AG09309 (cell line): ENCODE data around the gene PTDSS2.

Source experiments
- DNase-seq: peaks from one replicate; pipeline ENCODE4 v3.0.0-alpha.2; 2010; ENCODE audit warnings: low read depth
- H3K4me3 ChIP-seq: 2 replicates; pipeline ENCODE4 v1.5.1; 2011; ENCODE audit warnings: mild to moderate bottlenecking, low read depth, low read length, moderate library complexity; ENCODE audit not compliant: control insufficient read depth
- CTCF ChIP-seq: IDR thresholded peaks from 2 replicates; pipeline ENCODE4 v1.5.1; 2011; ENCODE audit warnings: mild to moderate bottlenecking, low read depth, low read length, inconsistent platforms; ENCODE audit not compliant: insufficient read depth, control insufficient read depth; ENCODE audit errors: missing control alignments

Gene PTDSS2

DNA sequence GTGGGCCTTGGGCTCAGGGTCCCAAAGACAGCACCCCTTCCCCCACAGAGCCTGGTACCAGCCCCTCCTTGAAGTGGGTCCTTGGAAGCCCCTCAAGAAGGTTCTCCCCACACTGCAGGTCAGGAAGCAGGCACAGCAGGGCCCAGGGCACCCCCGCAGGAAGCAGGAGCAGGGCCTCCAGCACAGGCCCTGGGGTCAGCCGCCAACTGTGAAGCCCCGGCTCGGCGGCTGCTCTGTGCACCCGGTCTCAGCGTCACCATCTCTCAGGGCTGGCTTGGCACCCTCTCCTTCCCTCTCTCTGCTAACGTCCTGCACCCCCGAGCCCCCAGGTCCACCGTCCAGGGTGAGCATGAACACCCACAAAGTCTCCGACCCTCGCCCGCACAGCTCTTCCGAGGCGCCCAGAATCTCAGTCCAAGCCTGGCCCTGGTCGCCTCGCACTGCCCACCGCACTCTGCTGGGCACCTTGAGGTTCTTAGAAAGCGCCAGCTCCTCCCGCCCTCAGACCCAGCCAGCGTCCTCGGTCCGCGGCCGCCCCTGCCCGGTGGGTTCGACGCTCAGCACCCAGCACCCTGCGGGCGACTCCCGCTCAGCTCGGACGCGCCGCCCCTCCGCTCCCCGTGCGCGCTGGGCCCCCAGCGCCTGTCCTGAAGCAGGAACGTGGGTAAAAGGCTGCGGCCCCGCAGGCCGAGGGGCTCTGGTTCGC, 33.9 kb upstream of the PTDSS2 start:
- no peak for DNase-seq

DNA sequence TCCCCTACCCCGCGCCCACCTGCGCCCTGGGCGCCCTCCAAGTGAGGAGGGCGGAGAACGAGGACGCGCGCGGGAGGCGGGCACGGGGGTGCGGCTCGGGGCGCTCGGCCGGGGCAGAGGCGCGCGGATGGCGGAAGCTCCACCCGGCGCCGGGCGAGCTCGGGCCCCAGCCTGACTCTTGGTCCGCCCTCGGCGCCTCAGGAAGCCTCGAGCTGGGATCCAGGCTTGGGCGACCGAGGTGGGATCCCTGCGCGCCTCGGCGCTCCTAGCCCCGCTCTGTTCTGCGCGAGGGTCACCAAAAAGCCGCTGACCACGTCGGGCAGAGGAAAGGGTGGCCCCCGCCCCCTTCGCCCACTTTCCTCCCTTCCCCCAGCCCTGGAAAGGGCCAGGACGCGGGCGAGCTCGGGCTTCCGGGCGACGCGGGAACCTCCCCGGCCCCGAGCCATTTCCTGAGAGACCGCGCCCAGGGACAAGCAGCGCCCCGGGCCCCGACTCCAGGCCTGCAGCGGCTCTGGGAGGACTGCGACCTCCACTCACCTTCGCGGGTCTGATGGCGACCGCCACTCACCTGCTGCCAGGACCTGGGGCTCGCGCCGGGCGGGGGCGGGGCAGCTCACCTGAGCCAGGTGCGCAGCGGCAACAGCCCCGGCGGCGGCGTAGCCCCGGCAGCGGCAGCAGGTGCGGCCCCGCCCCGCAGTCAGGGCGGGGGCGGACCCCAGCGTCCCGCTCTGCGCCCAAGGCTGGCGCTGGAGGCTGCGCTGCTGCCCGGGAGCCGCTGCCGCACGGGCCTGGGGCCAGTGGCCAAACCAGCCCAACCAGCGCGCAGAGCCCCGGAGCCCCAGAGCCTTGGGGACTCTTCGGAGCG, 33.1 kb upstream of the PTDSS2 start:
- DNase-seq: no peak
- no peak for TF ChIP-seq CTCF
- H3K4me3 ChIP-seq: peak overlapping the region; percentile 57

More for the DNA sequence above, 33.9 kb upstream of the PTDSS2 start:
- peak overlapping the region; percentile 57 for H3K4me3 ChIP-seq
- TF ChIP-seq CTCF: no peak

GRCh38 chr11:417652-418342, 32.3 kb upstream of the PTDSS2 start:
- no peak overlapping the region for H3K4me3 ChIP-seq
- TF ChIP-seq CTCF: no peak
- no peak for DNase-seq

DNA sequence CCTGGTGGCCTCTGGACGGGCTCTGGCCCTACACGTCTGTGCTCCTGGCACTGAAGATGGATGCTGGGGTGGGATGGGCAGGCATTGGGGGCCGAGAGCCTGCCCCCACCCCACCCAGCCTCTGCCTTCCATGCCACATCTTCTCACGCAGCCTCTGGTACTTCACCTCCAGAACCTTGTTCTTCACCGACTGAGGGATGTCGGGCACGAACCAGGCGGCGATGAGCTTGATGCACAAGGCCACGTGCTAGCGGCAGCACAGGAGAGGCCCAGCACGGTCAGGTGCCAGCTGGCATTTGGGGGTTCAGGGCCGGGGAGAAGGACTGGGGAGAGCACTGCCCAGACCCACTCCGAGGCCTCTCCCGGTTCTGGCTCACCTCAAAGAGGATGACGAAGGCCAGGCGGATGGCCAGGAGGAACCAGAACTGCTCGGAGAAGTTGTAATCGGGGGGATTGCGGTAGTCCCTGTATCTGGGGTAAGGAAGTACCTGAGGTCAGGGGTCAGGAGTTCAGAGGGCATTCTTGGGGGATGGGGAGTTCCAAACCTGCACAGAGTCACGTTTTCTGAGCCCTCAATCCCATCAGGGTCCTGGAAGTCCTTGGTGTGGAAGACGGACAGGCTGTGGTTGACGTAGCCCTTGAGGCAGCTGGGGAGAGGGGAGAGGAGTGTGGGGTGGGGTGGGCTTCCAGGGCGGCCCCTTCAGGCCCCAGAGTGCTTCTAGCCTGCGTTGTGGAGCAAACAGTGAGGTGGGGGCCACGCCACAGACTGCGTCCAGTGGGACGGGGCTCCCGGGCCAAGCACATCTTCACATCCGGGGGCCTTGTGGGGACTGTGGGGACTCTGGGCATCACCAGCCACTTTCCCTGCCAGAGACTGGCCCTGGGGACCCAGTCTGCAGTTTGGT, 31.5 kb upstream of the PTDSS2 start:
- no peak overlapping the region for H3K4me3 ChIP-seq
- no peak for DNase-seq
- no peak for TF ChIP-seq CTCF

GRCh38 chr11:419248-420005, 30.7 kb upstream of the PTDSS2 start:
- DNase-seq: no peak
- H3K4me3 ChIP-seq: no peak overlapping the region
- no peak for TF ChIP-seq CTCF
